Hematopoietic multipotent progenitor cell treated with erythropoietin and hydrocortisone succinate and interleukin-3 and kit ligand, for 4 days (in vitro differentiated cells): ENCODE results near the gene KCND3.

Source experiments
- DNase-seq: peaks from one replicate; pipeline ENCODE4 v3.0.0-alpha.2; 2015

The KCND3 gene

GRCh38 chr1:111987502-111987901, 2.0 kb downstream of the KCND3 start:
- DNase-seq, result no peak

DNA sequence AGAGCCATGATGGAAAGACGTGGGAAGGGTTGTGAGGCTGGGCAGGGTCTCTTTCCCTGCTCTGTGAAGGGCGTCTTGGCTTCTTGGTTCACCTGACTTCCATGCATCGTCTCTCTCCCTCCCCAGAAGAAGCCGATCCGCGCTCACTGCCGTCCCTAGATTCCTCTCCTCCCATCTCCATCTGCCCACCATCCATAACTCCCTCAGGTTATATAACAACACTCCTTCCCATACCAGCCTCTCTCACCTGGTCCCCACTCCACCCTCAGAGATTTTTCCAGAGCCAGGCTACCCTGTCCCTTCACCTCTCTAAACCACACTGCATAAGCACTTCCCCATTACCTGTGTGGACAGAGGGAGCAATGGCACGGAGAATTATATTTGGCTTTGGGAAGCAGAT, 6.0 kb downstream of the KCND3 start:
- DNase-seq, result no peak

DNA sequence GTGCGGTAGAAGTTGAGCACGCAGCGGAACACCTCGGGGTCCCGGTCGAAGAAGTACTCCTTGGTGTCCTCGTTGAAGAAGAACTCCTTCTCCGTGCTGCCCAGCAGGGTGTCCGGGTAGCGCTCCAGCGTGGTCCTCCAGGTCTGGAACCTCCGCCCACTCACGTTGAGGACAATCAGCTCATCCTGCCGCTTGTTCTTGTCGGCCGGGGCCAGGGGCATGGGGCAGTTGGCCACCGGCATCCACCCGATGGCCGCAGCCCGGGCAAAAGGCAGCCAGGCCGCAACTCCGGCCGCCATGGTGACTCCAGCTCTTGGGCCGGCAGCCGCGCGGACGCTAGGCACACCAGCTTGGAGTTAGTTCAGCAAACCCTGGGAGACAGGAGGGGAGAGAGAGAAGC, 7.0 kb downstream of the KCND3 start:
- no peak for DNase-seq

DNA sequence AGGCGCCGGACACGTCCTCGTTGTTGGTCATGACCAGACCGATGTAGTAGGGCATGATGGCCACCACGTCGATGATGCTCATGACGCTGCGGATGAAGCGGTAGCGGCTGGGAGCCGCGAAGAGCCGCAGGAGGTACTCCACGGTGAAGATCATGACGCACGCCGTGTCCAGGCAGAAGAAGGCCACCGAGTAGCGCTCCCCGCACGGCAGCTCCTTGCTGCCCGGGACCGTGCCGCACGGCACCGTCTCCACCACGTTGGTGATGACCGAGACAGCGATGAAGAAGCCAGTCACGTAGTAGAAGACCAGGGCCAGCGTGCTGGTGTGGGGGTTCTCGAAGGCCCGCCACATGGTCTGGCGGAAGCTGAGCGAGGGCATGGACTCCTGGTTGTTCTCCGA, 7.6 kb downstream of the KCND3 start:
- DNase-seq, result no peak

DNA sequence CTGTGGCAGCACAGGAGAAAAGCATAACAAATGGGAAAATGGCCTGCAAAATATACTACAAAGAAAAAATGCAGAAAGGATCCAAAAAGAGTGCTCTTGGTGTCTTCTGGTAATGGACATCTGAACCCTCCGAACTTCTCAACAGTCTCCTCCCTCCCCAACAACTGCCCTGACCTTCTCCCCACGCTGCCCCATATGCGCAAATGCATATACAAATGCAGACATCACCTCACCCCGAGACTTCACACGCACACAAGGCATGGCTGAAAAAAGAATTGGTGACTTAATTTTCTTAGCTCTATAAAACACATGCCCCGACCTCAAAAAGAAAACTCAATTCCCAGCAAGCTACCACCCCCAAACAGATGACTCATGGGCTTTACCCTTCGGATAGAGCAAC, 8.4 kb downstream of the KCND3 start:
- DNase-seq, result no peak

- no peak for DNase-seq
Measured at GRCh38 chr1:111980686-111981085, 8.8 kb downstream of the KCND3 start.

GRCh38 chr1:111978695-111979094, 10.8 kb downstream of the KCND3 start:
- no peak for DNase-seq

GRCh38 chr1:111977378-111977777, 12.1 kb downstream of the KCND3 start:
- DNase-seq, result no peak

DNA sequence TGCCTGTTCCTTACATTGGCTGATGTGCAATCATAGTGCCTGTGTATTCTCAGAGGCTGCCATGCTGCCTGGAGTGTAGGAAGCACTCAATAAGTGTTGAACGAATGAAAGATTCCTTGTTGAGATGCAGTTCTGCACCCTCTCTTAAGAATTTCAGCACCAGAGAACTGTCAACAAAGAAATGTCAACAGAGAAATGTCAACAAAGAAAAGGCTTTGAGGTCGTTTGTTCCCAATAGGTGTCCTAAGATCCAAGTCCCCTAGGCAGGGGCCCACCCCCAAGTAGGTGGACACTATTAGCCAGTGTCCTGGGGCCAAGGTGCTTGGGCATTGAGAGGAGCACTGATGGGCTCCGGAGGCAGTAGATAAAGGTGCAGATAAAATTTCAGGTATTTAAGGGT, 12.6 kb downstream of the KCND3 start:
- no peak for DNase-seq

DNA sequence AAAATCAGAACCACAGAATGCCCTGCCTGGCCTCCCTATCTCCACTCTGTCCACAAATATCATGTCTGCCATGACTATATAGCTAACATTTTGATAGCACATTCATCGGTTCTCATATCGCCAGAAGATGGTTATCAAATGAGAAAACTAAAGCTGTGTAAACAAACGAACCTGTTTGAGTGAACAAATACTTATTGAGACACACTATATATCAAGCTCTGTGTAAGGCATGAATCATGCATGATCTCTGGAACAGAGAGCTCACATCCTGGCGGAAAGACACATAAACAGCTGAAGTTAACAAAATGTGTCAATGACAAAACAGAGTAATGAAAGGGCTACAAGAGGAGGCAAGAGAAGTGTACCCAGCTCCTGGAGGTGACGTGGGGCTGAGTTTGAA, 13.1 kb downstream of the KCND3 start:
- no peak for DNase-seq

DNA sequence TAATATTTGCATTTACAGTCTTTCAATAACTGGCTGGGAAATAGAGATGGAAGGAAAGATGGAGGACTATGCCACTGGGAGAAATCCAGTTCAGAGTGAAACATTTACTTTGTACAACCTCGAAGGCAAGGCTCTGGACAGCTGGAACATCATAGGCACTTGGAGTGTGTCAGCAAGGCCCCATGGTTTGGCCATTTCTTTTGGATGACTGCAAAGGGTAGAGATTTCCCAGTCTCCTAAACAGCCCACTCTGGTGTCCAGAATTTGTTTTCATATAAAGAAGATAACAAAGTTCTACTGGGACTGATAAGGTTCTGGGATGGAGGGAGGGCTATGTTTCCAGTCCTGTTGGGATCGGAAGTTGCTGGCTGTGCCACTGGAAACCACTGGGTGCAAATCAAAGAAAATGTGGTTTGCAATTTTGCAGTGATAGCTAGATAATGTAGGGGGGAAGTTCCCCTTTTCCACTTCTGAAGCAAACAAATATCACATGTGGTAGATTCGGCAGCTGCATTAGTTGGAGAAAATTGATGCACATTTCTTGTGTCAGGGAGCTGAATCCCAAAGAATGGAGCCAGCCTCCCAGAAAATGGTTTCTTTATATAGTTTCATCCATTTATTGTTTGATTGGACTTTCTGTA, 16.2 kb downstream of the KCND3 start:
- DNase-seq, result peak; percentile 50

DNA sequence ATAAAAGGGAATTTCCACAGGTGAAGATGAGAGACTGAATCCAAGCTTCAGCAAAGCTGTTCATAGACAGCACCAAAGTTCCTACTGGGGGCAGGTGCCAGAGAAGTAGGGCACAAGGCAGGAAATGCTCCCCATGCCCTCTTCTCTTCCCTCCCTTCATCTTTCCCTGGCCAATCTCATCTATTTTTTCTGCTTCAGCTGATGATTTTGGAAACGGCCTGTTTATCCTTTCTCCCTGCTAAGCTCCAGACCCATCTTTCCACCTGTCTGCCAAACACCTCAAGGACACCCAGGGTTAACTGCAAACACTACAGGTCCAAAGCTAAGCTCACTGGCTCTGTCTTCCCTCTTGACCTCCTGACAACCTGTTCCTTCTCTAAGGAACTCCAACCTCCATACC, 18.1 kb downstream of the KCND3 start:
- DNase-seq, result no peak

GRCh38 chr1:111968511-111968910, 21.0 kb downstream of the KCND3 start:
- DNase-seq, result no peak

GRCh38 chr1:111967886-111968285, 21.6 kb downstream of the KCND3 start:
- DNase-seq, result no peak

DNA sequence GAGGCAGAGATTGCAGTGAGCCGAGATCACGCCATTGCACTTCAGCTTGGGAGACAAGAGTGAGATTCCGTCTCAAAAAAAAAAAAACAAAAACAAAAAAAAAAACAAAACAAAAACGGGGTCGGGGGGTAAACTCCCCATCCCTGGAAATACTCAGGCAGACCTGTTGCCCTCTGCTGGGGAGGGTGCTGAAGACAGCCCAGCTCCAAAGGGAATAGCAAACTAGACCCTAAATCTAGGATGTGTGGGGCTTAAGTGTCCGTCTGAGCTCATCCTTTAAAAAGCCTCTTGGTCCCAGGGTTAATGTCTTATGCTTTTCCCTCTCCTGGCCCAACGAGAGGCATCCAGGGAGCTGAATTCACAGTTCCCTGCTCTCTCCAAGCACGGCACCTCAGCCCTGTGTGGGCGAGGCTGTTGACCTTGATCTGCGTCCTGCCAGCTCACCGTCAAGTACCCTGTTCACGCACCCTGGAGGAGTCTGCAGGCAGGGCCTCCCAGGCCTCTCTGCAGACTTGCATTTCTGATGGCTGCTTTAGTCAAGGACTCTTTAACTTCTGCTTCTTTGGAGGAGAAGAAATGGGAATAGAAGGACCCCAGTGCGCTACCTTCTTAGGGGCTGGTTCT, 22.3 kb downstream of the KCND3 start:
- DNase-seq, result no peak

DNA sequence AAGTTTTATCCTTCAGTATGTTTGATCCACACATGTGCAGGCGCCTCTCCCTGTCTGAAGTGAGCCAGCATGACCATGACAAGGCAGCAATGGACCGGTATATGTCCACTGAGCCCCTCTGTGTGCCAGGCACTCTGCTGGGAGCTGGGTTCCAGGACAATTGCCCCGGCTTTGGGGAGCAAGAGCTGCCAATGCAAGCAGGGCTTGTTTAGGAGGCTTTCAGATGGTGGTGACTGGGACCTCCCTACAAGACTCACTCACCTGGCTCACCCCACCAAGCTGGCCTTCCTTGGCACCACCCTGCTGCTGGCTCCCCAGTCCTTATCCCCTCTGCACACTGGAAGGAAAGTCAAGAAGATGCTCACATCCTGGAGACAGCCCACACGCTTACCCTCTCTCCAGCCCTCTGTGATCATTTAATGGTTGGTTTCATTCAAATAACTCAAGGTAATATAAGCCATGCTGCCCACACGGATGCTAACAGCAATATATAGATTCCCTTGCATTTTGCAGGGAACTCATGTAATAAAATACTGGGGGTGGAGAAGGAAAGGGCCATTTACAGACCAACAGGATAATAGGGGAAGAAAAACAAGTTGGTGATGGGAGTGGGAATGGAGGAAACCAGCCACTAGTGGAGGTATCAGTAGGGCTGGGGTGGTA, 23.6 kb downstream of the KCND3 start:
- no peak for DNase-seq

- no peak for DNase-seq
Measured at GRCh38 chr1:111963985-111964738, 25.3 kb downstream of the KCND3 start.

- no peak for DNase-seq
Measured at GRCh38 chr1:111961773-111962565, 27.5 kb downstream of the KCND3 start.

DNA sequence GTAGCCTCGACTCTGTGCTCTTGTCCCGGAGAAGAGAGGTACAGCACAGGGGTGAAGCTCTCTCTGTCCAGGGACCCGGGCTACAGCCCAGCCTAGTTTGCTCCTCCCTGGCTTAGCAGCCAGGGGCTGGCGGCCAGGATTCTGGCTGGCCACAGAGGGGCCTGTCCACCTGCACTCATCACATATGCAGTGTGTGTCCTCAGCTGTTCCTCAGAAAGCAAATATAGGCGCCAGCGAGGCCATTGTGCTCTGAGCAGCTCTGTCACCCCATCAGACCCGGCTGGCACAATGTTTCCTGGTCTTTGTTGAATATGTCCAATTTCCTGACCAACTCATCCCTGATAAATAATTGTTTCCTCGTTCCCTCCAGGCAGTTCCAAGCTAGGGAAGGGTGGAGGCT, 28.5 kb downstream of the KCND3 start:
- DNase-seq, result no peak

DNA sequence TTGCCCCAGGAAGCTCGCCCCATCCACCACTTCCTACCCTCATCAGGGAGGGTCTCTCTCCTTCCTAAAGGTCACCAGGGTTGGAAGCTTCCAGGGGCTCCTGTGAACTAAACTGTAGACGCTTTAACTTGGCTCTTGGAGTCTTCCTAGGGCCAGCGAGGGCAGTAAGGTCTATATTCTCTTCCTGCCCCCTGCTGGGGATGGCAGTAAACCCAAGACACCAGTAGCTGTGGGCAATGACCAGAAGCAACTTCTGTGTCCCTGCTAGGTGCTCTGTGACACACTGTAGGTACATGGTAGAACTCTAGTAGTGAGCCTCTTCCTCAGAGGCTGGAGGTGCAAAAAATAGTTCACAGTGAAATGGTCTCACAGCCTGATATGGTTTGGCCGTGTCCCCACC, 30.0 kb downstream of the KCND3 start:
- DNase-seq, result peak; percentile 4

GRCh38 chr1:111958851-111959250, 30.6 kb downstream of the KCND3 start:
- no peak for DNase-seq

GRCh38 chr1:111958075-111958474, 31.4 kb downstream of the KCND3 start:
- DNase-seq, result no peak

DNA sequence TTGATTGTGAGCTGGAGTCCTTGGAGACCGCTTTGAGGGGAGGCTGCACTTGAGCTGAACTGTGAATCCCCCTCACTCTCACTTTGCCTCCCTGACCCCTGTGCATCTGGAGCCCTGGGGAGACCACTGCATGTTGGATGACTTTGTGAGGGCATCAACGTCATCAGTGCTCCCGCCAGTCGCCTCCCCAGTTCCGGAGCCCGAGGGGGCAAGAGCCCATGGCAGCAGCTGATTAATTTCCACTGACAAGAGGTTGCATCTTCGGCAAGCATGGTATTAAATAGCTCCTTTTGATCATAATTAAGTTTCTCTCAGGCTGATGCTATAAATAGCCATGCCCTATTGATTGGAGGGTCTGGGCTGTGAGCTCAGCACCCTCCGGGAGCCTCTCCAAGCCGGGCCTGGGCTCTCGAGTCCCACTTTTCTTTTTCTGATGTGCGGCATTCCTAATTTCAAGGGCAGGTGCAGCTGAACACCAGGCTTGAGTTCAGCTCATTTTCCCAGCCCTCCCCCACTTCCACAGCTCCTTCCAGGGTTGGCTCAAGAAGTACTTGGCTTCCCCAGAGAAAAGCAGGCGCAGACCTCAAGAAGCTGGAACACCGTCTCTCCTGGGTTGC, 33.2 kb downstream of the KCND3 start:
- no peak for DNase-seq
